HTERT RPE-1 (cell line): ENCODE measurements around the gene ARHGAP26.

Experiments used
- in situ Hi-C: fragments of 300-500 bp; cut with MboI; formaldehyde crosslinking; loops from 4 replicates; pipeline ENCODE4 v1.14.3; 2020; ENCODE audit warnings: low sequenced_read_pairs

ARHGAP26 gene

DNA sequence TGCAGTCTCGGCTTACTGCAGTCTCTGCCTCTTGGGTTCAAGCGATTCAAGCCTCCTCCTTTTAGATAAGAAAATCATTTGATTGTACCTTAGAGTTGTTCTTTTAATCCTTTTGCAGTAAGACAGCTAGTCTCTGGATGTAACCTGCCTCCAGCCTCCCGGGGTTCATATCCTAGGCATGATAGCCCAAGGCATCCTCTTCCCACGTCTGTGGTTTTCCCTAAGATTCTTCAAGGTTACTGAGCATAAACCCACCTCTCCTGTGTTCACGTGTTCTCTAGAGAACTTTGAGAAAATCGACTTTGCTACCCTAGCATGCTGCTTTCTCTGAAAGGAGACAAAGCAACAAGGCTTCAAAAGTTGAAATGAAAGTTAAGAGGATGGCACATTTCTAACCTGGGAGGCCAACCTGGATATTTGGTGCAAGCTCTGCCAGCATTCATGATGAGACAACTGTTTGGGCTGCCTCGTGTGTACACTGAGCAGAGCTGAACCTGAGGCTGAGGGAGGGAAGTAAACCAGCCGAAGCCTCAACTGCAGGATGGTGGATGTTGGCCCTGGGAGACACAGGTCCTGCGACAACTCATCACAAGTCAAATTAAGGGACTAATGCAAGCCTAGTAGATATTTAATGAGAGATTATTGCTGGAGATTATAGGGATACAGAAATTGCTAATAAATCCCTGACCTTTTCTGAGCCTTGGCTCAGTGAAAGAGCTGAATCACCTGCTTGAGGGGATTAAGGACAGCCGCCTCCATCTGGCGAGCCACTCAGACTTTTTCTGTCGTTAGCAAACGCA is 261.8 kb downstream of the ARHGAP26 start:
- in situ Hi-C loops: no loop called here

DNA sequence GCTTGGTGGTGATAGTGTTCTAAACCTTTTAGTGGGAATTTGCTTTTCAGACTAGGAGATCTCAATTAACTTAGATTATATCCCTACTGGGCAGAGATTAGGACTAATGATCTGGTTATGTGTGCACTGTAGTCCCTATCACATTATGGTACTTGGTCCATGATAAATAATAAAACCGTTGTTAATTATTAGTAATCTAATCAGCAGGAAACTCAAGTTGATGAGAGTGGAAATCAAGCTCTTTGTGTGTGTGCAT is 262.3 kb downstream of the ARHGAP26 start:
- in situ Hi-C loops: no loop called here

DNA sequence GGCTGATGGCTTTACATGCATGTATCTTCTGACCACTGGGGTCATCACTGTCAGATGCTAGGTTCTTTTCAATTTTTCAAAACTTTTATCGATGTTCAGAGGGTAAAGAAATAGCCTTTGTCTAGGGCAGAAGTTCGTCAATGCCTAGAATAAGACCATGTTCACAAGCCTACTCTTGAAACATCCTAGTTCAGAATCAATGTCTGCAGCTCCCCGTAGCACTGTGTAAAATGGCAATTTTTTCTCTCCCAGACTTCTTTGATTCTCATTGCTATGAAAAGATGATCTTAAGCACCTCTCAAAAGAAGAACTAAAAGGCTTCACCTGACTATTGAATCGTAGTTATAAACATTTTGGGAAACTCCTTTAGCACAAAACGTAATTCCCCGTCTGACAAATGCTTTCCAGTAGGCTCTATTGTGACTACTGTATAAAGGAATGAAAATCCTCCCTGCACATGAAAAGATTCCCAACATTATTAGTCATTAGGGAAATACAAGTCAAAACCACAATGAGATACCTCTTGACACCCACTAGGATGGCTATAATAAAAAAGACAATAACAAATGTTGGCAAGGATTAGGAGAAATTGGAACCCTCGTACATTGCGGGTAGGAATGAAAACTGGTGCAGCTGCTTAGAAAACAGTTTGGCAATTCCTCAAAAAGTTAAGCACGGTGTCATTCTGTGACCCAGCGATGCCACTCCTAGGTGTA is 263.5 kb downstream of the ARHGAP26 start:
- in situ Hi-C loops: no loop called here

DNA sequence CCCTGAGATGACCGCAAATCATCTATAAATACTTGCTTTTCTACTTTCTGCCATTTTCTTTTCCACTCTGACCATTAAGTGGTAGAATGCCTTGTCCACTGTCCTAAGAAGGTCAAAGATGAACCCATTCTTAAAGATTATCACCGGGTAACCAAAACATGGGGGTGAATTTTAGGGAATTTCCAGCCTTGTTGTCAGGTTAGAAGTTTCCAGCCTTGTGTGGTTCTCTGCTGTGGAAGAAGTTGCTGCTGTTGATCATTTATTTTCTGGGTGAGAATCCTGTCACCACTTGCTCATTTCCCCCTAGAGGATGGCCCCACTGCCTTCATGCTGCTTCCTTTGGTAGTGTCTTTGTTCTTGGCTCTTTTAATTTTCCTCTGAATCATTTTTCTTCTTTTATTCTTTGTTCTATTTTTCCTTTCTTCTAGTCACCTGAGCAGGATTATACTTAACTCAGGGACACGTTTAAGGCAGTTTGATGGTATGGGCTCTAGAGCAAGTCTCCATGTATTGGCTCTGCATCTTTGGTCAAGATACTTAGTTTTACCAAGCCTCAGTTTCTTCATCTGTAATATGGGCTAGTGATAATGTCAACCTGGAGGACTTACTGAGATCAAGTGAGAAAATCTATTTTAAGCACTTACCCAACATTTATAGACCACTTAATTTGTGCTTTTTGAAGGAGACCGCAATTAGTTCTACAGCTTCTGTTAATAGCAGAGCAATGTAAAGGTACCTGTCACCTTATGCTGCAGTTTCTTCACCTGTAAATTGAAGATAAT is 266.2 kb downstream of the ARHGAP26 start:
- in situ Hi-C loops: no loop called here

DNA sequence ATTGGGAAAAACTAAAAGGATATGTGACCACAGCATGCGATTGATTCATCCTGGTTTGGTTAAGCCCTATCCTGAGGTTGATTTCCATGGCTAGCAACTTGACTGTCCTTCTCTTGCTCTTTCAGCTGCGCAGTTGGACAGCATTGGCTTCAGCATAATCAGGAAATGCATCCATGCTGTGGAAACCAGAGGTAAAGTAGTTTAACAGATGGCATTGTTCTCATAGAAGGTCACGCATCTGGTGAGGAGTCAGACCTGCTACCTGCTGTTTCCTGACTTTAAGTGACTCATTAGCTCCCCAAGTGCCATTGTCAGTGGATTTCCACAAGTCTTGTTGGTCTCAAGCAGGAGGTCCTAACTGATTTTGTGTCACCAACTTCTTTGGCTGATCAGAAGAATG is 266.9 kb downstream of the ARHGAP26 start:
- in situ Hi-C loops: no loop called here

DNA sequence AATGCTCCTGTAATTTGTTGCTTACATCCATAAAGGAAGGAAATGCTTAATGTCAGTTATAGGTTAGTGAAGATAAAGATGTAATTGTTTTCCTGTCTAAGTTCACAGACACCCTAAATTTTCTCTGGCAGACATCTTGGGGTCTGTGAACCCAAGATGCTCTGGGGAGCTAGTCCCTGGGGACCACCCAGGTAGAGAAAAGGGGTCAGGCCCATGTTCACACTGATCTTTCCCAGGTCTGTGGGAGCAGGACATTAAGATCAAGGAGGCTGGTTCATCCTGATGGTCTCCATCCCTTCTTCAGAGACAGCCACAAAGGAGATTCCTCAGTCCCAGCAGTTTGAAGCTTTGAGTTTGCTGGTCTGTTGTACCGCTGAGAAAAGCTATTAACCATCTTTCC is 267.5 kb downstream of the ARHGAP26 start:
- in situ Hi-C loops: no loop called here

DNA sequence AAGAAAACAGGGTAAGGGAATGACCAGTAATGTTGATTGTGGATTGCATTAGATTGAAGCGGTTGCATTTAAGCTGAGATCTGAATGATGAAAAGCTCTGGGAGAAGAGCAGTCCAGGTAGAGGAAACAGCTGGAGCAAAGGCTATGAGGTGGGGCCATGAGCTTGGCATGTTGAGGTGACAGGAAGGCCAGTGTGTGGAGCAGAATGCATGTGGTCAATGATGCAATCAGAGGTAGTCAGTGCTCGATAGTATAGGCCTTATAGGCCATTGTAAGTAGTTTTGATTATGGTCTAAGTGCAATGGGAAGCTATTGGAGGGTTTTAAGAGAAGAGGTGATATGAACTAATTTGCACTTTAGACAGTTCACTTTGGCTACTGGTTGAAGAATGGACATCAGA is 270.4 kb downstream of the ARHGAP26 start:
- in situ Hi-C loops: no loop called here

DNA sequence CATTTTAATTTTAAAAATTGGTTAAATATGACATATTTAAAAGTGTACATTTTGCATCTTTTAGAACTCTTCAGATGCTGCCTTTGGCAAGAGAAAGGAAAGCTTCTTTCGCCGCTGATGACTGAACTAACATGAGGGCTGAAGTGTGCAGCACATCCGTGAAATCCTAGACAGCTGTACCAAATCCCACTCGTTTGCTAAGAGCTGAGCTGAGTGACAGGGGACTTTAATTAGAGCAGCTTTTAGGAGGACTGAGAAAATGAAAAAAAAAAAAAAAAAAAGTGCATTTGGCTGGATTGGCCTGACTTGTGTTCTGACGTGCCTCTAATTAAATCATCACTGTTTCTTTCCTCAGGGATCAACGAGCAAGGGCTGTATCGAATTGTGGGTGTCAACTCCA is 271.3 kb downstream of the ARHGAP26 start:
- in situ Hi-C loops: no loop called here

DNA sequence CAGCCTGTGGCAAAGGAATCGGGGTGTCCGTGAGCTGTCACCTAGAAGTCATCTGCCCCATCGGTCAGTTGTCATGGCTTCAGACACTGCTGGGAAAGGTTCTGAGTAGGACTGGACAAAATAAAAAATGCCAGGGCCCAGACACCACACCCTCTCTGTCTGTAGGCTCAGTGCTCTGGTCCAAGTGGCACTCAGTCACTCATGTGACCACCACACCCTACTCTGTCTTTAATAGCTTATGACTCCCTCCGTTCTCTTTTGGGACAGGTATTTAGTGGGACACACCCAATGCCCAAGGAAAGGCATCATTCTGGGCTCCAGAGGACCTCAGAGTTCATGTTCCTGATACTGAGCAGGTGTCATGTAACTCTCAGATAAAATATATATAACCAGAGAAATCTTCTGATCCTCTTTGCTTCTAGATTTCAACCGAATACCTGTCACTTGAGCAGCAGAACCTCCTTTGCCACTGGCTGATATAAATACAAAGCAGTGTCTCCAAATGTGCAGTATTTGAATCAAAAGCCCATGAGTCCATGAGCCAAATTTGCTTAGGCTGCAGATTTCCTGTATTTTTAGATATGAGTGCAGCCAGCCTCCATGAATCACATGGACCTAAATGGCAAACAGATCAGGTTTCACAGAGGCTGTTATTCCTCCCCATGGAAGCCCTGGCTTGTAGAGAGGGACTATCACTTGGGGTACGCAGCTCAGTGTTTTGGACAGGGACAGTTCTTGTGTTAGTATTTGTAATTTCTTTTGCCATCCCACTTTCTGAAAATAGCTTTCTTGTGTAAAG is 272.0 kb downstream of the ARHGAP26 start:
- in situ Hi-C loops: no loop called here

DNA sequence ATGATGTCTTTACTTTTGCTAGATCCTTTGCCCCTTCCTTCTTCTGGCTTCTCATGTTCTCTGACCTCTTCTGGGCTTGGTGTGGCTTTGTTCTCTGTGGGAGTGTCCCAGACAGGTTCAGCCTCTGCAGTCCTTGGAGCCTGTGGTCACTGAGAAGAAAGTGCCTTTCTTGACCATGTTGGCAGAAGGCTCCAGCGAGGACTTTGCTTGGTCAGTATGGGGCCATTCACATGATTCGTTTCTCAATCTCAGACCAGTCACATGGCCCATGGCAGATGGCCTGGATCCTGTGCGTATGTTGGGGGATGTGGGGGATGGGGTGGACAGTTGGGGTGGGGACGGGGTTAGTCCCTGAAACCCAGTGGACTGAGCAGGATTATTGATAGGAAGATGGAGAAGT is 274.1 kb downstream of the ARHGAP26 start:
- in situ Hi-C loops: no loop called here

DNA sequence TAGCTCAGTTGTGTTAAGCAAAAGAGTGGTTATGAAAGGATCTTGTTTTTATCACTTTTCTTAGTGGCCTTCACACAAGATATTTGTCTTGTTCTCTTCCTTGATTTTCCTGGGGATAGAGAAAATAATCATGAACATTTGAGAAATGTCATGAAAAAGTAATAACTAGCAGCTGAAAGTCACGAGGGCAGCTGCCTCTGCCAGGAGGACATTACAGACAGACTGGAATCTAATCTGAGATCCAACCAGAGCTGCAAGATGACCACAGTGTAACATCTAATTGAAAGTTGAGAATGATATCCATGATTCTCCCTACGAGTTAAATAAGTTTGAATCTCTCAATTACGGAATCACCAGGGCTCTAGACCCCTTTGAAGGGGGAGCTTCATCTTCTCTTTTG is 274.9 kb downstream of the ARHGAP26 start:
- in situ Hi-C loops: no loop called here

DNA sequence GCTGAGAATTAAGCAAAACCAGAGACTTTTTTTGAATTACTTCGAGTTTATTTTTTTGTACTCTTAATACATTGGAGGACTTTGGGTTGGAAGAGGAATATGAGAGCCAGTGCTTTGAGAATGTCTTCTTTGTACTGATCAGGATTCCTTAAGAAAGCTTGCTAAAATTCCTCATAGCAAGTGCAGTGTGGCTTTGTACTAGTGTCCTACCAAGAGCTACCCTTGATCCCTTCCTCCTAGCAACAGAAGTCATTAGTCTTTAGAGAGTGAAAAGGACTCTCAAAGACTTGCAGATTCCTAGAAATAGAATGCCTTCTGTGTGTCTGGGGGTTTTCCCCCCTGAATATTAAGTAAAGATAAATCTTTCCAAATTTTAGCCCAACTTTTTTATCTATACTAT is 276.1 kb downstream of the ARHGAP26 start:
- in situ Hi-C loops: no loop called here

DNA sequence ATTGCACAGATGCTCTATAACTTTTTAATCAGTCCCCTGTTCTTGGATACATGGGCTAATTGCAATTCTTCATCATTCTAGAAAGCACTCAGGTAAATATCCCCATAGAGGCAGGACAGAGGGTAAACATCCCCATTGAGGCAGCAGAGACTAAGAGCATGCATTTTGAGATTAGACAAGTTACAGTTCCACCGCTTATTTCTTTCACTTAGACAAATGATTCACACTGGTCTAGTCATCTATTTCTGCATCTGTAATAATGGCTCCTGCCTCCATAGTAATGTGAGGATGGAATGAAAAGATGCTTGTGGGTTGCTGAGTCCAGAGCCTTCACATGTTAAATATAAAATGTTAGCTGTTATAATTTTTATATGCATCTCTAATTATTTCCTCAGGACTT is 276.9 kb downstream of the ARHGAP26 start:
- in situ Hi-C loops: no loop called here

DNA sequence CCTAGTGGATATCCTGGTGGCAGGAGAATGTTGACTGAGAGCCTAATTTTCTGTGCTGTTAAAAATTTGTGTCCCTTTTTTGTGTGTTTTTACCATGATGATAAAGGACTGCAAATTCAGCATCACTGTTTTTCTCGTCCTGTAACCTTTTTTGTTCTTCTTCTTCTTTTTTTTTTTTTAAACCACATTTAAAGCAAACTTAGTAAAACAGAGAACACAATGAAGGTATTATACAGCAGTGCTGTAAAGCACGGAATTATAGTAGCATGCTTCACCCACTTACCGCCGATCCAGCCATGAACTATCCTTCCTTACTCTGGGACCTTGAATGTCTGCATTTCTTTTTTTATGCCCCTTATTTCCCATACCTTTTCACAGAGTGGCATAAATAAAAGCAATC is 280.0 kb downstream of the ARHGAP26 start:
- in situ Hi-C loops: no loop called here

DNA sequence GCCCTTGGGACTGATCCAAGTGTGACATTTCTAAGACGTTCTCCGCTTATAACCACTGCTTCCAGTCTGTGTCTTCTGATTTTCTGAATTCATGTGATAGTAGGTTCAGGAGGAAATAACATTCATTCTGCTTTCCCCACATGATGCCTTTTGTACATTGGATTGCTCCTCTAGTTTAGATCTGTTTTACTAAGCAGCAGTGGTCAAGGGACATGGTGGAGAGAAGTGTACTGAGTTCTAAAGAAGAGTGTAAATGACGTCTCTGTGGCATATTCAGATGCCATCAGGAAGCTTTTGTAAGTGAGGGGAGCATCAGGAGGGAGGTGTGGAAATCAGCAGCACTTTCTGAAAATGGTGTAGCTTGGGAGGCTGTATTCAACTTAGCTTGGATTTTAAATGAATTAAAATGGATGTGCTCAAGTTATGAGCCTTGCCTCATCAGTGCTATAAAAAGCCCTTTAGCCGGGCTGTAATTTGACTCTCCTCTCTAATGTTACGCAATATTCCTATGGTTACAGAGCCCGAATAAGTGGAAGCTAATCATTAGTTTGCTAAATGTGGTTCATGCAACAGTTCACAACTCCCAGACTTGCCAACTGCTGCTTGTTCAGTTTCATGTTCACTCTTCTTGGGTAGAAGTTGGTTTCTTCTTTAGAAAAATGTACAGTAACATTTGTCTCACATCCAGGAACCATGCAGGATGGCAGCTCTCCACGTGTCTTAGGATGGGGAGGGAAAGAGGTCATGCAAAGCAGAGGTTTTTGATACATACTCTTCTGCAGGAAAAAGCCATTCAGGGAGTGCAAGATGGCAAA is 281.3 kb downstream of the ARHGAP26 start:
- in situ Hi-C loops: no loop called here

DNA sequence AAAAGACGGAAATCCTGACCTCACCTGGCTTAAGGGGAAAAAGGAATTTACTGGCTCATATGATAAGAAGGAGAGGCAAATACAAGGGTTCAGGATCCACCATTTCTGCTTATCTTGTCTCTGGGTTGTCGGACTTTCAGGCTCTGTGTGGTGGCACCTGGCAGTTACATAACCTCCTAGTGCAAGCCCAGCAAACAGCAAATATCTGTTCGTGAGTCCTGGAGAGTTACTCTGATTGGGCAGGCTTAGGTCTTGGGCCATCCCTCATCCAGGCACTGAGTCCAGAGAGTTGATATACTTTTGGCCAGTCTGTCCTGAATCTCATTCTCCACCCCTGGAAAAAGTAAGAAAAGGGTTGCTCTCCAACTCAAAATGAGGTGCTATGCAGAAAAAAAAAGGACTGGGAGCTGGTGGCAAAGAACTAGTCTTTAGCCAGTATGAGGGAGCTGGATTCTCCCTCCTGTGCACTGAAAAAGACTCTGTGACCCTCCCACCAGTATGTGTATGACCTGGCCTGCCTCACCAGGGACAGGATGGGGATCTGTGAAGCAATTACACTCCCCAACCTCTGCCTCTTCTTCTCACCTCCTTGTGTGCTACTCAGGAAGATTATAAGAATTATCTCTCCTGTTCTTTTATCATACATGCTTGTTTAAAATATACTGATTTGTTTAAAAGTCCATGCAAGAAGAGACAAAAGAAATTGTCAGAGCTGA is 282.9 kb downstream of the ARHGAP26 start:
- in situ Hi-C loops: no loop called here

DNA sequence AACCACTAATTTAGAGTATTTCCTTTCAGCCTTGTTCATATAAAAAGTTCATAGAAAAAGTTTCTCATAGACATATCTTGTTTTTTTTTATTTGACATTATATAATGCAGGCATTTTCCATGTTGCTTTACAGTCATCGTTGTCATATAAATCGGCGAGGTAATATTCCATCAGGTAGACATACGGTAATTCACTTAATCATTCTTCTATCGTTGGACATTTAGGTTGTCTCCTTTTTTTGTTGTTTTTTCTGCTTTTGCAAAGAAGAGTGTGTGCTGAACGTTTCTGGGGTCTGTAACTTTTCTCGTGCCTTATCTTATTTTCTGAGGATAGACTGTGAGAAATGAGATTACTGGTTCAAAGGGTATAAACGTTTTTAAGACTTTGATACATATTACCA is 283.6 kb downstream of the ARHGAP26 start:
- in situ Hi-C loops: no loop called here

DNA sequence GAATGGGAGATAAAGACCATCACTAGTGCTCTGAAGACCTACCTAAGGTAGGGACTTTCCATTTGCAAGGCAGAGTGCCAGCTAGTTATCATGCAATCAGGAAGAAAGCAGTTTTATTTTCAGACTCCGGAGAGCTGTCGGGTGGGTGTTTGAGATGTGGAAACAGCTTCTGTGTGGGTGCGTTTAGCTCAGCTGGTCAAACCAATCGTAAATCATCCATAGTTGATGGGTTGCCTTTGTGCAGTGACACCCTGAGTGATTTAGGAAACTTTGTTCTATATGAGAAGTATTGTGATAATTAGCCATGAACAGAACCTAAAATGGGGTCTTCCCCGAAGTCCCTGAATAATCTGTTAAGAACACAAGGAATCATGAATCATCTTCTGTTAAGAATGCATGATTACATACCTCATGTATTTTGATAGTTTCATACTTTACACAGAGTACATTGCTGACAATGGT is 284.3 kb downstream of the ARHGAP26 start:
- in situ Hi-C loops: no loop called here

DNA sequence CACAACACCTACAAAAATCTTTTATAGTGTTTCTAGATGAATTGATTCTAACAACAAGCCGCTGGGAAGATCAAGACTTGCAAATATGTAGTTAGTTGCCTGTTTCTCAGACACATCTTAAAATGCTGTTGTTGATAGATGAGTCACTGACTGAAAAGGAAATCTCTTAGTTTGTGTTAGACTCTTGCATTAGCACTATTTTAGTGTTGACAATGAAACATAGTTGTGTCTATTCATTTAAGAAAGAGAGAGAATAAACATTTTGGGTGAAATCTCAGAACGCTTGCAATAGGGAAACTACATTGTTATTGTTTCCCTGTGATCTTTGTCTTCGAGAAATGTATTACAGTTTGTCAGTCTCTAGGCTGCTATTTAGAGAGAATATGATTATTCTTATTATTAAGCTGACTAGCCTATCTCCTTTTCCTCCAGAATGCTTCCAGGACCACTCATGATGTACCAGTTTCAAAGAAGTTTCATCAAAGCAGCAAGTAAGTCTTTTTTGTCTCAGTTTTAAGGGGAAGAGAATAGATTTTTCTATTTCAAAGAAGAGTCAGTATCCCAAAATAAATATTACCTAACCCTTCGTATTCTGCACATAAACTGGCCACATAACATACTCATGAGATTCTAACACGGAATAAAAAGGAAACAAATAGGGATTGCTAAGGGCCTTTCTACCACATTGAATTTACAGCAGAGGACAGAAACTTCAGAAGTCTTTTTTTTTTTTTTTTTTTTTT is 285.6 kb downstream of the ARHGAP26 start:
- in situ Hi-C loops: no loop called here
